B cell (primary cell): ENCODE results near the gene INSC. TPM values are rescaled to one million over a fixed set of nuclear protein-coding genes. Genes with fewer than 3 reads are reported as not detected.

Source experiments
- ATAC-seq: fragments of 200-7000 bp; cut with Tn5 transposase; one replicate; pipeline ENCODE4 v1.10.0; 2021; ENCODE audit warnings: low read depth, mild to moderate bottlenecking, moderate number of reproducible peaks, moderate library complexity
- CTCF ChIA-PET: fragments of 350-600 bp; sonication (Branson Sonifier 250); formaldehyde crosslinking; loops from one replicate; lab custom pipeline; 2021; ENCODE audit warnings: antibody characterized with exemption, inconsistent platforms; lab: Charles Lee
- POLR2A ChIA-PET: fragments of 350-600 bp; sonication (Branson Sonifier 250); formaldehyde crosslinking; loops from one replicate; lab custom pipeline; 2021; ENCODE audit warnings: antibody characterized with exemption; lab: Charles Lee
- DNase-seq: peaks from one replicate; pipeline ENCODE4 v3.0.0; 2013
- H2AFZ ChIP-seq: 2 replicates; pipeline ENCODE4 v1.6.1; 2012; ENCODE audit warnings: mild to moderate bottlenecking, low read depth, low read length; ENCODE audit not compliant: insufficient read depth, poor library complexity, severe bottlenecking
- H3K27ac ChIP-seq, 2 donors: 1 replicate in 1 of 2; 2 replicates in 1 of 2; pipeline ENCODE4 v1.5.1; 2012 to 2013; ENCODE audit warnings: low read length in 2 of 2, mild to moderate bottlenecking in 2 of 2, moderate library complexity in 1 of 2
- H3K27me3 ChIP-seq, 4 experiments: fragments of 200-600 bp in 1 of 4; sonication (generic) in 1 of 4; replicated peaks in 1 of 4; 1 replicate in 2 of 4; 2 replicates in 2 of 4; pipeline versions ENCODE4 v1.6.1 to v1.7.0; 2013 to 2016; ENCODE audit warnings: low read length in 3 of 4, mild to moderate bottlenecking in 2 of 4, mixed read lengths in 1 of 4, moderate library complexity in 1 of 4; ENCODE audit not compliant: insufficient read depth in 4 of 4, control insufficient read depth in 3 of 4; ENCODE audit errors: control extremely low read depth in 1 of 4
- H3K36me3 ChIP-seq, 2 experiments: replicated peaks in 1 of 2; 1 replicate in 1 of 2; 2 replicates in 1 of 2; pipeline versions ENCODE4 v1.6.1 to v1.7.1; 2013; ENCODE audit warnings: low read length in 1 of 2; ENCODE audit not compliant: insufficient read depth in 2 of 2, control insufficient read depth in 1 of 2; ENCODE audit errors: control extremely low read depth in 1 of 2, extremely low read depth in 1 of 2
- H3K4me1 ChIP-seq, 2 donors: fragments of 200-600 bp in 1 of 2; sonication (generic) in 1 of 2; 1 replicate in 1 of 2; 2 replicates in 1 of 2; pipeline versions ENCODE4 v1.5.1 to v1.6.1; 2013 to 2017; ENCODE audit warnings: low read length in 2 of 2; ENCODE audit not compliant: control insufficient read depth in 2 of 2, insufficient read depth in 2 of 2
- H3K4me2 ChIP-seq: replicated peaks from 2 replicates; pipeline ENCODE3; 2012; ENCODE audit warnings: mild to moderate bottlenecking, low read depth, low read length; ENCODE audit not compliant: poor library complexity, severe bottlenecking
- H3K4me3 ChIP-seq, 5 experiments: fragments of 200-600 bp in 1 of 5; sonication (generic) in 1 of 5; 1 replicate in 3 of 5; 2 replicates in 2 of 5; pipeline versions ENCODE4 v1.5.1 to v1.7.0; 2011 to 2016; ENCODE audit warnings: low read length in 4 of 5, mild to moderate bottlenecking in 4 of 5, low read depth in 2 of 5, control low read depth in 1 of 5, moderate library complexity in 1 of 5; ENCODE audit not compliant: insufficient read depth in 1 of 5; ENCODE audit errors: control extremely low read depth in 1 of 5, extremely low read depth in 1 of 5
- H3K79me2 ChIP-seq: fragments of 200-600 bp; sonication (generic); one replicate; pipeline ENCODE4 v1.6.0; 2016; ENCODE audit warnings: low read length; ENCODE audit not compliant: control insufficient read depth, insufficient read depth
- H3K9ac ChIP-seq: fragments of 200-600 bp; sonication (generic); 2 replicates; pipeline ENCODE4 v1.6.1; 2017; ENCODE audit warnings: mild to moderate bottlenecking, low read length, moderate library complexity
- H3K9me3 ChIP-seq, 3 donors: one replicate each; pipeline versions ENCODE4 v1.6.1 to v1.7.1; 2013; ENCODE audit warnings: low read length in 2 of 3; ENCODE audit not compliant: control insufficient read depth in 2 of 3, insufficient read depth in 1 of 3; ENCODE audit errors: control extremely low read depth in 1 of 3
- H4K20me1 ChIP-seq: 2 replicates; pipeline ENCODE4 v1.6.0; 2012; ENCODE audit warnings: mild to moderate bottlenecking, low read length; ENCODE audit not compliant: insufficient read depth, control insufficient read depth, poor library complexity, severe bottlenecking
- H3K27ac Mint-ChIP-seq: one replicate; pipeline ENCODE4 v1.8.0; 2021; ENCODE audit warnings: mixed read lengths
- H3K27me3 Mint-ChIP-seq: one replicate; pipeline ENCODE4 v1.8.0; 2021; ENCODE audit warnings: mixed read lengths
- H3K4me1 Mint-ChIP-seq: one replicate; pipeline ENCODE4 v1.8.0; 2021; ENCODE audit warnings: mixed read lengths
- H3K4me3 Mint-ChIP-seq: one replicate; pipeline ENCODE4 v1.8.0; 2021; ENCODE audit warnings: mixed read lengths
- H3K9me3 Mint-ChIP-seq: one replicate; pipeline ENCODE4 v1.8.0; 2022; ENCODE audit warnings: mixed read lengths; ENCODE audit not compliant: insufficient read depth
- EZH2 ChIP-seq: IDR thresholded peaks from 2 replicates; pipeline ENCODE4 v1.6.1; 2012; ENCODE audit warnings: borderline replicate concordance, low read depth, mild to moderate bottlenecking, moderate library complexity, low read length; ENCODE audit not compliant: insufficient read depth, poor library complexity, severe bottlenecking
- WGBS: methylation state at CpG from one replicate; pipeline ENCODE4 v1.1.5; 2013; ENCODE audit warnings: missing lambda C conversion rate; ENCODE audit not compliant: insufficient coverage; 5-methylcytosine and 5-hydroxymethylcytosine counted together
- intact Hi-C: fragments of 100-400 bp; cut with micrococcal nuclease; formaldehyde crosslinking; loops from one replicate; pipeline ENCODE4 v1.10.0; 2022
- polyA plus RNA-seq: library from polyadenylated mRNA; depleted of rRNA; stranded (reverse); fragments of >200 nt; gene quantifications from 2 replicates; pipeline ENCODE4 v1.2.3, GENCODE V29; 2012
- total RNA-seq, 2 donors: library from RNA; stranded (reverse); fragments of 120-200 nt in 1 of 2; gene quantifications; 1 replicate in 1 of 2; 2 replicates in 1 of 2; pipeline versions ENCODE4 v1.2.3 to v1.2.4, GENCODE V29; 2013 to 2022
- TF ChIP-seq, protein P1 (sequence below): fragments of 200-600 bp; IDR thresholded peaks from one replicate; pipeline ENCODE4 v1.8.0; 2022; ENCODE audit warnings: antibody characterized with exemption, mild to moderate bottlenecking

Gene INSC
- total and polyA plus RNA-seq, 2 donors (not counting 1 experiment from before 2014, with no cell fraction given), result 0.10 TPM; not detected in 1

DNA sequence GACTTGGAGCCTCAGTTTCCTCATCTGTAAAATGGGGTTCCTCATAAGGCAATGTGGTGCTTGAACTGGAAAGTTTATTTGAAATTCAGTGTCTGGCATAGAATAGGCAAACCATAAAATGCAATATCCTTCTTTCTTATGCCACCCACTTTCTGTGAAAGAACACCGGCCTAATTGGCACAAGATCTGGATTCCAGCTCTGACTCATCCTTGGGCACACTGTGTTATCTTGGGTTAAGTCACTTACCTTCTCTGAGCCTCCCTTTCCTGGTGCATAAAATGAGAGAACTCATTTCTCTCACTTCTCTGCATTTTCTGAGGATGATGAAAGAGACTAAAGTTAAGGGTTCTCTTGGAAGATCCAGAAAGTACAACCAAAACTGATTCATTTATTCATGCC lies 5.1 kb downstream of the INSC start:
- no peaks in the 10 kb centered on the region for H3K9me3 Mint-ChIP-seq
- H3K27me3 Mint-ChIP-seq, result peaks cover 42% of the 10 kb centered on the region

DNA sequence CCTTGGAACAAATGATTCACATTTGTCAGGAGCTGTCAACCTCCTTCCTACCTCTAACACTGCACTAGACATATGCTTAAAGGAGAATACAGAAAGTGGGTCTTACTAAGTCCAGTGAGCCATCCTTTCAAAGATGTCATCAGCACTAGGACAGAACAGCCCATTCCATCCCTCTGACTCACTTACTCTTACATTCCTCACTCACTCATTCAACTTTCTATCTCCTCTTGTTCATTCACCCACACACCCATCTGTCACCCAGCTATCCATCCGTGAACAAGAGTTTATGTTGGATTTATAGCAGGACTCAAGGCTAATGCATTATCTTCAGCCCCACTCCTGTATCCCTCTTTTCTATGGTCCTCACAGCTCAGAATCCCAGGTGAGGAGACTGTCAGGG lies 9.1 kb downstream of the INSC start:
- no peak overlapping the region for H3K27ac ChIP-seq
- H4K20me1 ChIP-seq, result no peaks in the 10 kb centered on the region
- intact Hi-C loops, result no loop called here
- no peaks in the 10 kb centered on the region for H3K79me2 ChIP-seq
- peaks cover 1 to 3% of the 10 kb centered on the region in 2 donors for H3K4me1 ChIP-seq
- POLR2A ChIA-PET, result interaction anchor here (0.6 kb wide), 1 partner anchor 81 kb away, joined by 3 read pairs; no protein-coding TSS in a partner anchor
- DNase-seq (no peak), ATAC-seq (no peak)
- no CpG with 5 or more reads among the region's 1 CpG for WGBS
- no peak overlapping the region for H2AFZ ChIP-seq
- no peaks in the 10 kb centered on the region for H3K9me3 Mint-ChIP-seq
- CTCF ChIA-PET, result interaction anchor here (1.2 to 1.4 kb wide), 2 partner anchors 23 to 84 kb away, joined by 3 to 4 read pairs; no protein-coding TSS in a partner anchor
- no peaks in the 10 kb centered on the region for H3K36me3 ChIP-seq
- no peak overlapping the region for H3K9ac ChIP-seq
- no peaks in the 10 kb centered on the region for H3K9me3 ChIP-seq
- H3K27me3 ChIP-seq, result peaks cover 0 to 15% (median 6%) of the 10 kb centered on the region in 4 experiments
- no peak overlapping the region for H3K27ac Mint-ChIP-seq
- H3K4me1 Mint-ChIP-seq, result peaks cover 4% of the 10 kb centered on the region
- peaks cover 31% of the 10 kb centered on the region for H3K27me3 Mint-ChIP-seq
- no peak overlapping the region for H3K4me2 ChIP-seq
- no peak overlapping the region for H3K4me3 Mint-ChIP-seq
- H3K4me3 ChIP-seq, result no peak overlapping the region
- TF ChIP-seq EZH2, result no peak
- TF ChIP-seq, protein P1, sequence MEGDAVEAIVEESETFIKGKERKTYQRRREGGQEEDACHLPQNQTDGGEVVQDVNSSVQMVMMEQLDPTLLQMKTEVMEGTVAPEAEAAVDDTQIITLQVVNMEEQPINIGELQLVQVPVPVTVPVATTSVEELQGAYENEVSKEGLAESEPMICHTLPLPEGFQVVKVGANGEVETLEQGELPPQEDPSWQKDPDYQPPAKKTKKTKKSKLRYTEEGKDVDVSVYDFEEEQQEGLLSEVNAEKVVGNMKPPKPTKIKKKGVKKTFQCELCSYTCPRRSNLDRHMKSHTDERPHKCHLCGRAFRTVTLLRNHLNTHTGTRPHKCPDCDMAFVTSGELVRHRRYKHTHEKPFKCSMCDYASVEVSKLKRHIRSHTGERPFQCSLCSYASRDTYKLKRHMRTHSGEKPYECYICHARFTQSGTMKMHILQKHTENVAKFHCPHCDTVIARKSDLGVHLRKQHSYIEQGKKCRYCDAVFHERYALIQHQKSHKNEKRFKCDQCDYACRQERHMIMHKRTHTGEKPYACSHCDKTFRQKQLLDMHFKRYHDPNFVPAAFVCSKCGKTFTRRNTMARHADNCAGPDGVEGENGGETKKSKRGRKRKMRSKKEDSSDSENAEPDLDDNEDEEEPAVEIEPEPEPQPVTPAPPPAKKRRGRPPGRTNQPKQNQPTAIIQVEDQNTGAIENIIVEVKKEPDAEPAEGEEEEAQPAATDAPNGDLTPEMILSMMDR, result no peak

More for the DNA sequence above, 5.1 kb downstream of the INSC start:
- Mint-ChIP-seq H3K27ac (no peak overlapping the region), H3K4me1 (peaks cover 22% of the 10 kb centered on the region), H3K4me3 (no peak overlapping the region)
- no peak overlapping the region for H3K4me2 ChIP-seq
- peaks cover 17 to 27% of the 10 kb centered on the region in 2 donors for H3K4me1 ChIP-seq
- H3K27me3 ChIP-seq, result peaks cover 0 to 38% (median 14%) of the 10 kb centered on the region in 4 experiments
- H3K9me3 ChIP-seq, result no peaks in the 10 kb centered on the region
- intact Hi-C loops, result no loop called here
- TF ChIP-seq EZH2, result no peak
- TF ChIP-seq, protein P1, result no peak
- CTCF ChIA-PET, result interaction anchor here (10.8 kb wide), 1 partner anchor 19 kb away, joined by 177 read pairs; no protein-coding TSS in a partner anchor
- no peak overlapping the region for H3K27ac ChIP-seq
- H4K20me1 ChIP-seq, result no peaks in the 10 kb centered on the region
- no peak overlapping the region for H3K4me3 ChIP-seq
- no peak for DNase-seq
- H2AFZ ChIP-seq, result no peak overlapping the region
- ATAC-seq, result no peak
- no peak overlapping the region for H3K9ac ChIP-seq
- WGBS, result 100% methylated on average over 1 of the region's 1 CpG
- POLR2A ChIA-PET, result no interaction called here
- H3K36me3 ChIP-seq, result no peaks in the 10 kb centered on the region
- H3K79me2 ChIP-seq, result no peaks in the 10 kb centered on the region
